NCI-H345 treated with DMSO at 0.1 percent for 48 hours (cell line): Measurements from ENCODE around the gene PCDHA8.
"Not testable (repeated sequence)": the region's sequence is repeated elsewhere in the genome, so short reads cannot be mapped to it uniquely, and the experiment has no call there.

ENCODE experiments used
- DNase-seq: peaks from one replicate; lab custom pipeline; 2025; ENCODE audit not compliant: unreplicated experiment; lab: John Stamatoyannopoulos, UW

Gene PCDHA8, protein sequence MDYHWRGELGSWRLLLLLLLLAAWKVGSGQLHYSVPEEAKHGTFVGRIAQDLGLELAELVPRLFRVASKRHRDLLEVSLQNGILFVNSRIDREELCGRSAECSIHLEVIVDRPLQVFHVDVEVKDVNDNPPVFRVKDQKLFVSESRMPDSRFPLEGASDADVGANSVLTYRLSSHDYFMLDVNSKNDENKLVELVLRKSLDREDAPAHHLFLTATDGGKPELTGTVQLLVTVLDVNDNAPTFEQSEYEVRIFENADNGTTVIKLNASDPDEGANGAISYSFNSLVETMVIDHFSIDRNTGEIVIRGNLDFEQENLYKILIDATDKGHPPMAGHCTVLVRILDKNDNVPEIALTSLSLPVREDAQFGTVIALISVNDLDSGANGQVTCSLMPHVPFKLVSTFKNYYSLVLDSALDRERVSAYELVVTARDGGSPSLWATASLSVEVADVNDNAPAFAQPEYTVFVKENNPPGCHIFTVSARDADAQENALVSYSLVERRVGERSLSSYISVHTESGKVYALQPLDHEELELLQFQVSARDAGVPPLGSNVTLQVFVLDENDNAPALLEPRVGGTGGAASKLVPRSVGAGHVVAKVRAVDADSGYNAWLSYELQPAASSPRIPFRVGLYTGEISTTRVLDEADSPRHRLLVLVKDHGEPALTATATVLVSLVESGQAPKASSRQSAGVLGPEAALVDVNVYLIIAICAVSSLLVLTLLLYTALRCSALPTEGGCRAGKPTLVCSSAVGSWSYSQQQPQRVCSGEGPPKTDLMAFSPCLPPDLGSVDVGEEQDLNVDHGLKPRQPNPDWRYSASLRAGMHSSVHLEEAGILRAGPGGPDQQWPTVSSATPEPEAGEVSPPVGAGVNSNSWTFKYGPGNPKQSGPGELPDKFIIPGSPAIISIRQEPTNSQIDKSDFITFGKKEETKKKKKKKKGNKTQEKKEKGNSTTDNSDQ

DNA sequence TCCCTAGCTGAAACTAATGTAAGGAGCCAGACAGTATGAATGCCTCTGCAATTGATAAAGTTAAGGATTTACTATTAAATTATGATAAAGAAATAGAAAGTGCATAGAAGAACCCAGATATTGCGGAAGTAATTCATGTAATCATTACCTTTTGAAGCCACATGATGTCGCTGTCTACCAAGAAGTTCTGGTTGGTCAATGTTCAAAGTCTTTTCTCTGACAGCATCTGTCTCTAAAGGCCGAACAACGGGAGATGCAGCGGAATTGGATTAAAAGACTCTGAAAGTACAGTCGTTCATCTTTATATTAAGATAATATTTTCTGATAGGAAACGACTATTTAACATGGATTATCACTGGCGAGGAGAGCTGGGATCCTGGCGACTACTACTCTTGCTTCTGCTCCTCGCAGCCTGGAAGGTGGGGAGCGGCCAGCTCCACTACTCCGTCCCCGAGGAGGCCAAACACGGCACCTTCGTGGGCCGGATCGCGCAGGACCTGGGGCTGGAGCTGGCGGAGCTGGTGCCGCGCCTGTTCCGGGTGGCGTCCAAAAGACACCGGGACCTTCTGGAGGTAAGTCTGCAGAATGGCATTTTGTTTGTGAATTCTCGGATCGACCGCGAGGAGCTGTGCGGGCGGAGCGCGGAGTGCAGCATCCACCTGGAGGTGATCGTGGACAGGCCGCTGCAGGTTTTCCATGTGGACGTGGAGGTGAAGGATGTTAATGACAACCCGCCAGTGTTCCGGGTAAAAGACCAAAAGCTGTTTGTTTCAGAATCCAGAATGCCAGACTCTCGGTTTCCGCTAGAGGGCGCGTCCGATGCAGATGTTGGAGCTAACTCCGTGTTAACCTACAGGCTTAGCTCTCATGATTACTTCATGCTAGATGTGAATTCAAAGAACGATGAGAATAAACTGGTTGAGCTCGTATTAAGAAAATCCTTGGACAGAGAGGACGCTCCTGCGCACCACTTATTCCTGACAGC lies at the start of gene PCDHA8:
Gene PCDHA8 (plus strand): TSS at position 210 of the 985 bp plus-strand sequence. CDS start 135 bp downstream, at position 345.
- no peak for DNase-seq

DNA sequence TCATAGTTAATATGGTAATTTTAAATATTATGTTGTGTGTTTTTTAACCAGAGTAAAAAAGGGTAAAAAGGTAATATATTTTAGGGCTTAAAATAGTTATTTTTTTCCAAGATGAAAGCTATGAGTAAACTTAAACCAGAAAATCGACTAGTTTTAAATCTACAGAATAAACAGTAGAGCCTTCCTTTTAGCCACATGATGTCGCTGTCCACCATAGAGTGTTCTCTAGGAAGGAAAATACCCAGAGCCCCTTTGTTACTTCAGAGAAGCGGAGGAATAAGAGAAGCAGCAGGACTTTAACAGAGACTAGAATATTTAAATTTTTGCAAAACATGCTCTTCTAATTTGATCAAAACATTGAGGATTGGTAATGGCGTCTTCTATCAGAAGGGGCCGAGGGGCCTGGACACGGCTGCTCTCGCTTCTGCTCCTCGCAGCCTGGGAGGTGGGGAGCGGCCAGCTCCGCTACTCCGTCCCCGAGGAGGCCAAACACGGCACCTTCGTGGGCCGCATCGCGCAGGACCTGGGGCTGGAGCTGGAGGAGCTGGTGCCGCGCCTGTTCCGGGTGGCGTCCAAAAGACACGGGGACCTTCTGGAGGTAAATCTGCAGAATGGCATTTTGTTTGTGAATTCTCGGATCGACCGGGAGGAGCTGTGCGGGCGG lies 46.3 kb upstream of the PCDHA8 start, which contains the start of gene PCDHA2:
Gene PCDHA2 (plus strand): TSS at position 258 of the 664 bp plus-strand sequence.
- DNase-seq, result no peak

DNA sequence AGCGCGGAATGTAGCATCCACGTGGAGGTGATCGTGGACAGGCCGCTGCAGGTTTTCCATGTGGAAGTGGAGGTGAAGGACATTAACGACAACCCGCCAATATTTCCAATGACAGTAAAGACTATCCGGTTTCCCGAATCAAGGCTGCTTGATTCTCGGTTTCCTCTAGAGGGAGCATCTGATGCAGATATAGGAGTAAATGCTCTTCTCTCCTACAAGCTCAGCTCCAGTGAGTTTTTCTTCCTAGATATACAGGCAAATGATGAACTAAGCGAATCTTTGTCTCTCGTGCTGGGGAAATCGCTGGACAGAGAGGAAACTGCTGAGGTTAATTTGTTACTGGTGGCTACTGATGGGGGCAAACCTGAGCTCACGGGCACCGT lies 45.7 kb upstream of the PCDHA8 start:
- DNase-seq, result no peak

DNA sequence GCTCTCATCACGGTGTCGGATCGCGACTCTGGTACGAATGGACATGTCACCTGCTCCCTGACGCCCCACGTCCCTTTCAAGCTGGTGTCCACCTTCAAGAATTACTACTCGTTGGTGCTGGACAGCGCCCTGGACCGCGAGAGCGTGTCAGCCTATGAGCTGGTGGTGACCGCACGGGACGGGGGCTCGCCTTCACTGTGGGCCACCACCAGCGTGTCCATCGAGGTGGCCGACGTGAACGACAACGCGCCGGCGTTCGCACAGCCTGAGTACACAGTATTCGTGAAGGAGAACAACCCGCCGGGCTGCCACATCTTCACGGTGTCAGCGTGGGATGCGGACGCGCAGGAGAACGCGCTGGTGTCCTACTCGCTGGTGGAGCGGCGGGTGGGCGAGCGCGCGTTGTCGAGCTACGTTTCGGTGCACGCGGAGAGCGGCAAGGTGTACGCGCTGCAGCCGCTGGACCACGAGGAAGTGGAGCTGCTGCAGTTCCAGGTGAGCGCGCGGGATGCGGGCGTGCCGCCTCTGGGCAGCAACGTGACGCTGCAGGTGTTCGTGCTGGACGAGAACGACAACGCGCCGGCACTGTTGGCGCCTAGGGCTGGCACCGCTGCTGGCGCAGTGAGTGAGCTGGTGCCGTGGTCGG lies 44.8 kb upstream of the PCDHA8 start:
- not testable (repeated sequence) for DNase-seq

DNA sequence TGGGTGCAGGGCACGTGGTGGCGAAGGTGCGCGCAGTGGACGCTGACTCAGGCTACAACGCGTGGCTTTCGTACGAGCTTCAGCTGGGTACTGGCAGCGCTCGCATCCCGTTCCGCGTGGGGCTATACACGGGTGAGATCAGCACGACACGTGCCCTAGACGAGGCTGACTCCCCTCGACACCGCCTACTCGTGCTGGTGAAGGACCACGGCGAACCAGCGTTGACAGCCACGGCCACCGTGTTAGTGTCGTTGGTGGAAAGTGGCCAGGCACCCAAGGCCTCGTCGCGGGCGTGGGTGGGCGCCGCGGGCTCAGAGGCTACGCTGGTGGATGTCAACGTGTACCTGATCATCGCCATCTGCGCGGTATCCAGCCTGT lies 44.3 kb upstream of the PCDHA8 start:
- no peak for DNase-seq

DNA sequence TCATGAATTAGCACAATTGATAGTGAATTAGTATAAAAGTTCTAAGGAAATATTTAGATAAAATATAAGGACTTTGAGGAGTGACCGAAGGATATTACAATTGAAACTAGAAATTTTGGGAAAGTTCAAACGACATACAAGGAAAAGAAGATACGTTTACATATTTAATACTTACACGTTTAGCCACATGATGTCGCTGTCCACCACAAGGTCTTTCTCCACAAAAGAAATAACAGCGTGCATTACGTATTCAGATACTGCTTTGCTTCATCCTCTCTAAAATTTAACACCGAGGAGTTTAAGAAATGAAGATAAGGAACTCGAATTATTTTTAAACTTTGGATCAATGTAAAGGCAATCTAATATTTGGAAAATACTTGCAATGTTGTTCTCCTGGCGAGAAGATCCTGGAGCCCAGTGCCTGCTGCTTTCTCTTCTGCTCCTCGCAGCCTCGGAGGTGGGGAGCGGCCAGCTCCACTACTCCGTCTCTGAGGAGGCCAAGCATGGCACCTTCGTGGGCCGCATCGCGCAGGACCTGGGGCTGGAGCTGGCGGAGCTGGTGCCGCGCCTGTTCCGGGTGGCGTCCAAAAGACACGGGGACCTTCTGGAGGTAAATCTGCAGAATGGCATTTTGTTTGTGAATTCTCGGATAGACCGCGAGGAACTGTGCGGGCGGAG lies 40.0 kb upstream of the PCDHA8 start, which contains the start of gene PCDHA3:
Gene PCDHA3 (plus strand): TSS at position 242 of the 678 bp plus-strand sequence.
- DNase-seq, result no peak

DNA sequence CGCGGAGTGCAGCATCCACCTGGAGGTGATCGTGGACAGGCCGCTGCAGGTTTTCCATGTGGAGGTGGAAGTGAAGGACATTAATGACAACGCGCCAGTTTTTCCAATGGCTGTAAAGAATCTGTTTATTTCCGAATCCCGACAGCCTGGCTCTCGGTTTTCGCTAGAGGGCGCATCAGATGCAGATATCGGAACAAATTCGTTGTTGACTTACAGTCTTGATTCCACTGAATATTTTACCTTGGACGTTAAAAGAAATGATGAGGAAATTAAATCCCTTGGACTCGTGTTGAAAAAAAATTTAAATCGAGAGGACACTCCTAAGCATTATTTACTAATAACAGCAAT lies 39.5 kb upstream of the PCDHA8 start:
- no peak for DNase-seq

DNA sequence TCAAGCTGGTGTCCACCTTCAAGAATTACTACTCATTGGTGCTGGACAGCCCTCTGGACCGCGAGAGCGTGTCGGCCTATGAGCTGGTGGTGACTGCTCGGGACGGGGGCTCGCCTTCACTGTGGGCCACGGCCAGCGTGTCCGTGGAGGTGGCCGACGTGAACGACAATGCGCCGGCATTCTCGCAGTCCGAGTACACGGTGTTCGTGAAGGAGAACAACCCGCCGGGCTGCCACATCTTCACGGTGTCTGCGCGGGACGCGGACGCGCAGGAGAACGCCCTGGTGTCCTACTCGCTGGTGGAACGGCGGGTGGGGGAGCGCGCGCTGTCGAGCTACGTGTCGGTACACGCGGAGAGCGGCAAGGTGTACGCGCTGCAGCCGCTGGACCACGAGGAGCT lies 38.6 kb upstream of the PCDHA8 start:
- not testable (repeated sequence) for DNase-seq

DNA sequence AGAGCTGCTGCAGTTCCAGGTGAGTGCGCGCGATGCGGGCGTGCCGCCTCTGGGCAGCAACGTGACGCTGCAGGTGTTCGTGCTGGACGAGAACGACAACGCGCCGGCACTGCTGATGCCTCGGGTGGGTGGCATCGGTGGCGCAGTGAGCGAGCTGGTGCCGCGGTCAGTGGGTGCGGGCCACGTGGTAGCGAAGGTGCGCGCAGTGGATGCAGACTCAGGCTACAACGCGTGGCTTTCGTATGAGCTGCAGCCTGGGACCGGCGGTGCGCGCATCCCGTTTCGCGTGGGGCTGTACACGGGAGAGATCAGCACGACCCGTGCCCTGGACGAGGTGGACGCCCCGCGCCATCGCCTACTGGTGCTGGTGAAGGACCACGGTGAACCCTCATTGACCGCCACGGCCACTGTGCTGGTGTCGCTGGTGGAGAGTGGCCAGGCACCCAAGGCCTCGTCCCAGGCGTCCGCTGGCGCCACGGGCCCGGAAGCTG lies 38.2 kb upstream of the PCDHA8 start:
- no peak for DNase-seq

DNA sequence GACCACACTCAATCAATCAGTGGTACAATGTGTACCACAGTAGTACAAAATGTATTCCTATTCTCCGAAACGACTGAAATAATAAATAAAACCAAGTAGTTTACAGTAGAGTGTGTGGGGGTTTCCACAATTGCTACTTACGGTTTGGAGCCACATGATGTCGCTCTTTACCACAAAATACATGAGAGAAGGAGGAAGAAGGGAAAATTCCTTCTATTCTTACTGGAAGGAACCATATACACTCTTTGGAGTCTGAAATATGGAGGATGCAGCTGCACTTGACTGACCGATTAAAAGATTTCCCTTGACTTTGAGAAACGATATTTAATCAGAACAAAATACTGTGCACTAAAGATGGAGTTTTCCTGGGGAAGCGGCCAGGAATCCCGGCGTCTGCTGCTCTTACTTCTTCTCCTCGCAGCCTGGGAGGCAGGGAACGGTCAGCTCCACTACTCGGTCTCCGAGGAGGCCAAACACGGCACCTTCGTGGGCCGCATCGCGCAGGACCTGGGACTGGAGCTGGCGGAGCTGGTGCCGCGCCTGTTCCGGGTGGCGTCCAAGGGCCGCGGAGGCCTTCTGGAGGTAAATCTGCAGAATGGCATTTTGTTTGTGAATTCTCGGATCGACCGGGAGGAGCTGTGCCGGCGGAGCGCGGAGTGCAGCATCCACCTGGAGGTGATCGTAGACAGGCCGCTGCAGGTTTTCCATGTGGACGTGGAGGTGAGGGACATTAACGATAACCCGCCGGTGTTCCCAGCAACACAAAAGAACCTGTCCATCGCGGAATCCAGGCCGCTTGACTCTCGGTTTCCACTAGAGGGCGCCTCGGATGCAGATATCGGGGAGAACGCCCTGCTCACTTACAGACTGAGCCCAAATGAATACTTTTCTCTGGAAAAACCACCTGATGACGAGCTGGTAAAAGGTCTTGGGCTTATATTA lies 33.9 kb upstream of the PCDHA8 start, which contains the start of gene PCDHA4:
Gene PCDHA4 (plus strand): TSS at position 235 of the 942 bp plus-strand sequence.
- DNase-seq, result no peak

DNA sequence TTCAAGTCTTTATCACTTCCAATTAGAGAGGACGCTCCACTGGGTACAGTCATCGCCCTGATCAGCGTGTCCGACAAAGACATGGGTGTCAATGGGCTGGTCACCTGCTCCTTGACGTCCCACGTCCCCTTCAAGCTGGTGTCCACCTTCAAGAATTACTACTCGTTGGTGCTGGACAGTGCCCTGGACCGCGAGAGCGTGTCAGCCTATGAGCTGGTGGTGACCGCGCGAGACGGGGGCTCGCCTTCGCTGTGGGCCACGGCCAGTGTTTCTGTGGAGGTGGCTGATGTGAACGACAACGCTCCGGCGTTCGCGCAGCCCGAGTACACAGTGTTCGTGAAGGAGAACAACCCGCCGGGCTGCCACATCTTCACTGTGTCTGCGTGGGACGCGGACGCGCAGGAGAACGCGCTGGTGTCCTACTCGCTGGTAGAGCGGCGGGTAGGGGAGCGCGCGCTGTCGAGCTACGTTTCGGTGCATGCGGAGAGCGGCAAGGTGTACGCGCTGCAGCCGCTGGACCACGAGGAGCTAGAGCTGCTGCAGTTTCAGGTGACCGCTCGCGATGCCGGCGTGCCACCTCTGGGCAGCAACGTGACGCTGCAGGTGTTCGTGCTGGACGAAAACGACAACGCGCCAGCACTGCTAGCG lies 32.6 kb upstream of the PCDHA8 start:
- not testable (repeated sequence) for DNase-seq

DNA sequence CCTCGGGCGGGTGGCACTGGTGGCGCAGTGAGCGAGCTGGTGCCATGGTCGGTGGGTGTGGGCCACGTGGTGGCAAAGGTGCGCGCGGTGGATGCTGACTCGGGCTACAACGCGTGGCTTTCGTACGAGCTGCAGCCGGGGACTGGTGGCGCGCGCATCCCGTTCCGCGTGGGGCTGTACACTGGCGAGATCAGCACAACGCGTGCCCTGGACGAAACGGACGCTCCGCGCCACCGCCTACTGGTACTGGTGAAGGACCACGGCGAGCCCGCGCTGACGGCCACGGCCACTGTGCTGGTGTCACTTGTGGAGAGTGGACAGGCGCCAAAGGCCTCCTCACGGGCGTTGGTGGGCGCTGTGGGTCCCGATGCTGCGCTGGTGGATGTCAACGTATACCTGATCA lies 32.1 kb upstream of the PCDHA8 start:
- DNase-seq, result no peak

DNA sequence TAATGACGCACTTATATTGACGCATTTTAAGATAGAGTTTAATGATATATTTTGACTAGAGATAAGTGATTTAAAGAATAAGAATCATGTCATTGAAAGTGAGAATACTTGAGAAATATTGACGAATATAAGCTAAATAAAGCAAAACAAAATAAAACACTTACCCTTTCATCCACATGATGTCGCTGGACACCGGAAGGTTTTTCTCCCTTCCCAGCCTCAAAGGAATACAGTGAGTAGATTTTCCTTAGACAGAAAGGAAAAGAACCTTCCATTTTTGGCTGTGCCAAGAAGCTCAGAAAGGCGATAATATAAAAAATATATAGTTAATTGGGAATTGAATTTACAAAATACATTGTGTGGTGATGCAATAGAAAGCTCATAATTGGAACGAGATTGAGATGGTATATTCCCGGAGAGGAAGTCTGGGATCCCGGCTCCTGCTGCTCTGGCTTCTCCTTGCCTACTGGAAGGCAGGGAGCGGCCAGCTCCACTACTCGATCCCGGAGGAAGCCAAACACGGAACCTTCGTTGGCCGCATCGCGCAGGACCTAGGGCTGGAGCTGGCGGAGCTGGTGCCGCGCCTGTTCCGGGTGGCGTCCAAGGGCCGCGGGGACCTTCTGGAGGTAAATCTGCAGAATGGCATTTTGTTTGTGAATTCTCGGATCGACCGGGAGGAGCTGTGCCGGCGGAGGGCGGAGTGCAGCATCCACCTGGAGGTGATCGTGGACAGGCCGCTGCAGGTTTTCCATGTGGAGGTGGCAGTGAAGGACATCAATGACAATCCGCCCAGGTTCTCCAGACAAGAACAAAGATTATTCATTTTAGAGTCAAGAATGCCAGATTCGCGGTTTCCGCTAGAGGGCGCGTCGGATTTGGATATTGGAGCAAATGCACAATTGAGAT lies 19.4 kb upstream of the PCDHA8 start, which contains the start of gene PCDHA5:
Gene PCDHA5 (plus strand): TSS at position 239 of the 906 bp plus-strand sequence.
- peak; percentile 58 for DNase-seq

DNA sequence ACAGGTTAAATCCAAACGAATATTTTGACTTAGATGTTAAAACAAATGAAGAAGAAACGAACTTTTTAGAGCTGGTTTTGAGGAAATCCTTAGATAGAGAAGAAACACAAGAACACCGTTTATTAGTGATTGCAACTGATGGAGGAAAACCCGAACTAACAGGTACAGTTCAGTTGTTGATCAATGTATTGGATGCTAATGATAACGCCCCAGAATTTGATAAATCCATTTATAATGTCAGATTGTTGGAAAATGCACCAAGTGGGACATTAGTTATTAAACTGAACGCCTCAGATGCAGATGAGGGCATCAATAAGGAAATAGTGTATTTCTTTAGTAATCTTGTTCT lies 18.7 kb upstream of the PCDHA8 start:
- no peak for DNase-seq

DNA sequence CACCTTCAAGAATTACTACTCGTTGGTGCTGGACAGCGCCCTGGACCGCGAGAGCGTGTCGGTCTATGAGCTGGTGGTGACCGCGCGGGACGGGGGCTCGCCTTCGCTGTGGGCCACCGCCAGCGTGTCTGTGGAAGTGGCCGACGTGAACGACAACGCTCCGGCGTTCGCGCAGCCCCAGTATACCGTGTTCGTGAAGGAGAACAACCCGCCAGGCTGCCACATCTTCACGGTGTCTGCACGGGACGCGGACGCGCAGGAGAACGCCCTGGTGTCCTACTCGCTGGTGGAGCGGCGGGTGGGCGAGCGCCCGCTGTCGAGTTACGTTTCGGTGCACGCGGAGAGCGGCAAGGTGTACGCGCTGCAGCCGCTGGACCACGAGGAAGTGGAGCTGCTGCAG lies 18.0 kb upstream of the PCDHA8 start:
- DNase-seq, result not testable (repeated sequence)

DNA sequence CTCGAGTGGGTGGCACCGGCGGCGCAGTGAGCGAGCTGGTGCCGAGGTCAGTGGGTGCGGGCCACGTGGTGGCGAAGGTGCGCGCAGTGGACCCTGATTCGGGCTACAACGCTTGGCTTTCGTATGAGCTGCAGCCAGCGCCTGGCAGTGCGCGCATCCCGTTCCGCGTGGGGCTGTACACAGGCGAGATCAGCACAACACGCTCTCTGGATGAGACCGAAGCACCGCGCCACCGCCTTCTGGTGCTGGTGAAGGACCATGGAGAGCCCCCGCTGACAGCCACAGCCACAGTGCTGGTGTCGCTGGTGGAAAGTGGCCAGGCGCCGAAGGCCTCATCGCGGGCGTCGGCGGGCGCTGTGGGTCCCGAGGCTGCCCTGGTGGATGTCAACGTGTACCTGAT lies 17.5 kb upstream of the PCDHA8 start:
- no peak for DNase-seq
